Right renal pelvis (tissue), 4 donors: ENCODE results near the gene RNF40. TPM values are rescaled to one million over a fixed set of nuclear protein-coding genes. Genes with fewer than 3 reads are reported as not detected.
"Not testable (repeated sequence)": the region's sequence is repeated elsewhere in the genome, so short reads cannot be mapped to it uniquely, and the experiment has no call there.

Source experiments
- DNase-seq, 4 donors: peaks; one replicate each; pipeline ENCODE4 v3.0.0-alpha.2; 2013; ENCODE audit warnings: low read depth in 4 of 4, low spot score in 3 of 4, missing footprints in 1 of 4
- polyA plus RNA-seq, 4 donors: library from polyadenylated mRNA; unstranded; fragments of 120-200 nt; gene quantifications; one replicate each; pipeline ENCODE4 v1.2.1, GENCODE V29; 2013; ENCODE audit not compliant: insufficient read length in 4 of 4

RNF40 gene
- polyA plus RNA-seq, 4 donors: 123 to 134 (median 130) TPM

- no peak for DNase-seq
Measured at GRCh38 chr16:30813821-30814189, 51.7 kb downstream of the RNF40 start.

- no peak for DNase-seq
Measured at GRCh38 chr16:30816769-30817168, 54.6 kb downstream of the RNF40 start.

GRCh38 chr16:30820952-30821421, 58.9 kb downstream of the RNF40 start:
- no peak for DNase-seq

- DNase-seq: not testable (repeated sequence)
Measured at GRCh38 chr16:30821441-30821840, 59.3 kb downstream of the RNF40 start.

GRCh38 chr16:30821891-30822290, 59.8 kb downstream of the RNF40 start:
- DNase-seq: no peak

Other genes with a start within 250 kb of the RNF40 start
- gene ZNF768, start 235.8 kb upstream of the RNF40 start, polyA plus RNA-seq: 10 to 100 TPM; 52.6 to 71.0 (median 54.3) TPM
- gene ZNF747, start 227.5 kb upstream of the RNF40 start, polyA plus RNA-seq: 10 to 100 TPM; 10.1 to 11.8 (median 11.1) TPM
- gene ZNF764, start 203.9 kb upstream of the RNF40 start, polyA plus RNA-seq: 10 to 100 TPM; 11.3 to 14.8 (median 11.4) TPM
- 10 to 100 TPM; 10.4 to 14.4 (median 12.7) TPM for gene ZNF688, start 190.6 kb upstream of the RNF40 start, polyA plus RNA-seq
- 10 to 100 TPM; 17.8 to 21.7 (median 20.8) TPM for gene ZNF785, start 176.6 kb upstream of the RNF40 start, polyA plus RNA-seq
- 10 to 100 TPM; 13.6 to 16.2 (median 15.0) TPM for gene ZNF689, start 151.9 kb upstream of the RNF40 start, polyA plus RNA-seq
- 10 to 100 TPM; 39.8 to 50.0 (median 47.3) TPM for gene PRR14, start 111.4 kb upstream of the RNF40 start, polyA plus RNA-seq
- 10 to 100 TPM; 52.0 to 70.5 (median 55.3) TPM for gene FBRS, start 103.9 kb upstream of the RNF40 start, polyA plus RNA-seq
- 10 to 100 TPM; 32.7 to 40.5 (median 35.9) TPM for gene SRCAP, start 63.2 kb upstream of the RNF40 start, polyA plus RNA-seq
- gene PHKG2, start 13.9 kb upstream of the RNF40 start, polyA plus RNA-seq: 10 to 100 TPM; 24.9 to 32.7 (median 29.5) TPM
- gene CFAP119, start 260 bp upstream of the RNF40 start, polyA plus RNA-seq: 10 to 100 TPM in 1 of 4 donors, 1 to 10 TPM in 3; 7.5 to 12.7 (median 7.7) TPM
- 10 to 100 TPM; 27.2 to 28.7 (median 27.8) TPM for gene ZNF629, start 24.9 kb downstream of the RNF40 start, polyA plus RNA-seq
- gene BCL7C, start 131.8 kb downstream of the RNF40 start, polyA plus RNA-seq: 10 to 100 TPM; 39.5 to 50.6 (median 42.1) TPM
- 1 to 10 TPM; 6.6 to 7.5 (median 7.3) TPM for gene CTF1, start 134.3 kb downstream of the RNF40 start, polyA plus RNA-seq
- gene FBXL19, start 161.2 kb downstream of the RNF40 start, polyA plus RNA-seq: 10 to 100 TPM; 18.4 to 33.3 (median 23.6) TPM
- 10 to 100 TPM; 18.9 to 24.1 (median 20.3) TPM for gene ORAI3, start 186.7 kb downstream of the RNF40 start, polyA plus RNA-seq
- 10 to 100 TPM; 15.9 to 19.2 (median 16.4) TPM for gene SETD1A, start 195.4 kb downstream of the RNF40 start, polyA plus RNA-seq
- 10 to 100 TPM in 1 of 4 donors, 1 to 10 TPM in 3; 9.4 to 10.1 (median 9.7) TPM for gene HSD3B7, start 222.9 kb downstream of the RNF40 start, polyA plus RNA-seq
- gene STX1B, start 248.3 kb downstream of the RNF40 start, polyA plus RNA-seq: 1 to 10 TPM in 3 of 4 donors, under 1 TPM in 1; 0.73 to 2.1 (median 1.2) TPM